Pancreas (tissue), 10 donors: ENCODE results near the gene SLC12A7. TPM values are rescaled to one million over a fixed set of nuclear protein-coding genes. Genes with fewer than 3 reads are reported as not detected.

Experiments used
- ATAC-seq, 4 donors: fragments of 200-7000 bp; cut with Tn5 transposase; one replicate each; pipeline versions ENCODE4 v1.8.0 to v1.9.1; 2020; ENCODE audit warnings: mild to moderate bottlenecking in 4 of 4, moderate library complexity in 4 of 4
- DNase-seq, 6 donors: peaks; one replicate each; pipeline ENCODE4 v3.0.0-alpha.2; 2020
- FAIRE-seq: peaks from 2 replicates; lab custom pipeline; 2012; peaks lifted over from hg19 to GRCh38; lab: Jason Lieb, UNC
- H3K27ac ChIP-seq, 4 donors: fragments of 200-600 bp; sonication (generic); 1 replicate in 3 of 4; 2 replicates in 1 of 4; pipeline versions ENCODE4 v1.5.0 to v1.8.0; 2020
- H3K27me3 ChIP-seq, 4 donors: fragments of 200-600 bp; one replicate each; pipeline ENCODE4 v1.8.0; 2021
- H3K36me3 ChIP-seq, 3 donors: fragments of 200-600 bp; sonication (generic) in 1 of 3; one replicate each; pipeline versions ENCODE4 v1.5.0 to v1.8.0; 2020 to 2021
- H3K4me1 ChIP-seq, 3 donors: fragments of 200-600 bp; one replicate each; pipeline ENCODE4 v1.8.0; 2021
- H3K4me3 ChIP-seq, 4 donors: fragments of 200-600 bp; sonication (generic) in 2 of 4; one replicate each; pipeline versions ENCODE4 v1.5.0 to v1.8.0; 2020 to 2021
- H3K9me3 ChIP-seq, 4 donors: fragments of 200-600 bp; one replicate each; pipeline ENCODE4 v1.8.0; 2021
- CTCF ChIP-seq, 4 donors: fragments of 200-600 bp; sonication (generic) in 3 of 4; IDR thresholded peaks; one replicate each; pipeline versions ENCODE4 v1.5.0 to v1.8.0; 2021; ENCODE audit warnings: antibody characterized with exemption in 4 of 4
- WGBS, 2 donors: extraction: QIAGEN DNeasy Blood & Tissue Kit; methylation state at CpG; one replicate each; pipeline ENCODE4 v1.1.7; 2013; 5-methylcytosine and 5-hydroxymethylcytosine counted together
- intact Hi-C, 3 donors: fragments of 100-400 bp; cut with DNase I; formaldehyde crosslinking; loops; one replicate each; pipeline versions ENCODE4 v1.11.1 to v1.14.2; 2022
- polyA plus RNA-seq, 2 donors: library from polyadenylated mRNA; stranded (reverse); fragments of 200-250 nt; gene quantifications; one replicate each; pipeline ENCODE4 v1.2.3, GENCODE V29; 2013
- total RNA-seq, 6 donors: library from RNA; stranded (reverse); fragmentation: NEBNext Ultra II Directional in 4 of 6; extraction: Animal tissue kit (Norgen Biotek cat#: 25700) in 4 of 6; gene quantifications; one replicate each; pipeline versions ENCODE4 v1.2.1 to v1.2.4, GENCODE V29; 2021 to 2023
- donor health status: healthy with polysubstance abuse.
- donor health status: DM: no; HTN: no; CAD: no; lungs with moderate emphysema.
- donor health status: DM: no; HTN: no; CAD: no.
- donor health status: control.
- donor health status: control.
- donor health status: Bipolar disorder and iron deficiency.
- donor health status: DM: yes; HTN: yes; CAD: no.
- donor health status: DM: no; HTN: no; CAD: no.
- donor health status: DM: no; HTN: no; CAD: no.
- donor health status: DM: yes; HTN: yes; CAD: no.

The SLC12A7 gene
- total and polyA plus RNA-seq, 8 donors = 17.4 to 56.5 (median 35.8) TPM

- ATAC-seq = no peak
- no peak overlapping the region for H3K27ac ChIP-seq
- no peak for FAIRE-seq
- intact Hi-C loops = loop anchor here in 2 of 3 donors (5.0 to 10.0 kb wide), 3 partner anchors 77 to 135 kb away; no protein-coding TSS in a partner anchor
- 11 to 15% methylated on average over 42 to 70 of the region's 70 CpGs for WGBS, 2 donors
- no peaks in the 10 kb centered on the region for H3K27me3 ChIP-seq
- no peak for TF ChIP-seq CTCF (IDR thresholded peaks at IDR 0.05)
- peaks cover 4 to 16% (median 6%) of the 10 kb centered on the region in 3 donors for H3K4me1 ChIP-seq
- H3K4me3 ChIP-seq = peak overlapping the region; percentile 33 to 62 (median 39)
- DNase-seq = peak; percentile 1 to 67 (median 24)
- H3K36me3 ChIP-seq = no peaks in the 10 kb centered on the region
- no peaks in the 10 kb centered on the region for H3K9me3 ChIP-seq
These were observed 102.3 kb downstream of the SLC12A7 start for GRCh38 chr5:1009359-1010180.

- FAIRE-seq (no peak), ATAC-seq (peak; percentile 48 to 66 (median 54)), DNase-seq (peak; percentile 10 to 80 (median 42))
- H3K36me3 ChIP-seq = no peaks in the 10 kb centered on the region
- no peaks in the 10 kb centered on the region for H3K27me3 ChIP-seq
- H3K4me1 ChIP-seq = peaks cover 4 to 16% (median 6%) of the 10 kb centered on the region in 3 donors
- no peaks in the 10 kb centered on the region for H3K9me3 ChIP-seq
- peak within 1 kb of the TSS; percentile 33 to 62 (median 39) for H3K4me3 ChIP-seq
- intact Hi-C loops = loop anchor here in 1 of 3 donors (10.0 kb wide), 1 partner anchor 136 kb away; no protein-coding TSS in a partner anchor
- TF ChIP-seq CTCF (IDR thresholded peaks at IDR 0.05) = peak; percentile 33 to 42 (median 39)
- no peak within 1 kb of the TSS for H3K27ac ChIP-seq
- 2 to 3% methylated on average over 47 to 108 of the region's 108 CpGs for WGBS, 2 donors
These were observed 103.2 kb downstream of the SLC12A7 start, which contains the start of gene NKD2 for GRCh38 chr5:1008451-1009358. NKD2 (plus strand) TSS chr5:1008802; CDS start chr5:1009058, 256 bp downstream.

GRCh38 chr5:1007681-1008450, 104.0 kb downstream of the SLC12A7 start:
- H3K4me1 ChIP-seq = peaks cover 4 to 16% (median 6%) of the 10 kb centered on the region in 3 donors
- no peaks in the 10 kb centered on the region for H3K36me3 ChIP-seq
- TF ChIP-seq CTCF (IDR thresholded peaks at IDR 0.05) = no peak
- no peaks in the 10 kb centered on the region for H3K27me3 ChIP-seq
- H3K9me3 ChIP-seq = no peaks in the 10 kb centered on the region
- WGBS, 2 donors = 59 to 72% methylated on average over 23 of the region's 23 CpGs
- intact Hi-C loops = loop anchor here in 1 of 3 donors (10.0 kb wide), 1 partner anchor 137 kb away; no protein-coding TSS in a partner anchor
- FAIRE-seq (no peak), ATAC-seq (no peak), DNase-seq (peak; percentile 1 to 76 (median 26))
- peak overlapping the region in 1 of 4 donors; percentile 62 for H3K4me3 ChIP-seq
- H3K27ac ChIP-seq = no peak overlapping the region

- no peak overlapping the region for H3K27ac ChIP-seq
- FAIRE-seq (no peak), DNase-seq (peak in 4 of 6 donors; percentile 1 to 46 (median 12)), ATAC-seq (no peak)
- intact Hi-C loops = loop anchor here in 1 of 3 donors (10.0 kb wide), 1 partner anchor 138 kb away; no protein-coding TSS in a partner anchor
- WGBS, 2 donors = 81 to 88% methylated on average over 17 of the region's 17 CpGs
- TF ChIP-seq CTCF (IDR thresholded peaks at IDR 0.05) = no peak
- no peak overlapping the region for H3K4me3 ChIP-seq
- no peaks in the 10 kb centered on the region for H3K36me3 ChIP-seq
- H3K9me3 ChIP-seq = no peaks in the 10 kb centered on the region
- H3K4me1 ChIP-seq = peaks cover 4 to 16% (median 6%) of the 10 kb centered on the region in 3 donors
- H3K27me3 ChIP-seq = no peaks in the 10 kb centered on the region
These were observed 104.6 kb downstream of the SLC12A7 start for GRCh38 chr5:1007221-1007680.
